ENCODE results near the gene UNC13D.
"Not testable (repeated sequence)": the region's sequence is repeated elsewhere in the genome, so short reads cannot be mapped to it uniquely, and the experiment has no call there.

- TF ChIP-seq, protein P1, sequence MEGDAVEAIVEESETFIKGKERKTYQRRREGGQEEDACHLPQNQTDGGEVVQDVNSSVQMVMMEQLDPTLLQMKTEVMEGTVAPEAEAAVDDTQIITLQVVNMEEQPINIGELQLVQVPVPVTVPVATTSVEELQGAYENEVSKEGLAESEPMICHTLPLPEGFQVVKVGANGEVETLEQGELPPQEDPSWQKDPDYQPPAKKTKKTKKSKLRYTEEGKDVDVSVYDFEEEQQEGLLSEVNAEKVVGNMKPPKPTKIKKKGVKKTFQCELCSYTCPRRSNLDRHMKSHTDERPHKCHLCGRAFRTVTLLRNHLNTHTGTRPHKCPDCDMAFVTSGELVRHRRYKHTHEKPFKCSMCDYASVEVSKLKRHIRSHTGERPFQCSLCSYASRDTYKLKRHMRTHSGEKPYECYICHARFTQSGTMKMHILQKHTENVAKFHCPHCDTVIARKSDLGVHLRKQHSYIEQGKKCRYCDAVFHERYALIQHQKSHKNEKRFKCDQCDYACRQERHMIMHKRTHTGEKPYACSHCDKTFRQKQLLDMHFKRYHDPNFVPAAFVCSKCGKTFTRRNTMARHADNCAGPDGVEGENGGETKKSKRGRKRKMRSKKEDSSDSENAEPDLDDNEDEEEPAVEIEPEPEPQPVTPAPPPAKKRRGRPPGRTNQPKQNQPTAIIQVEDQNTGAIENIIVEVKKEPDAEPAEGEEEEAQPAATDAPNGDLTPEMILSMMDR (IDR thresholded peaks at IDR 0.05): not testable (repeated sequence)
- TF ChIP-seq POLR2A, POLR2AphosphoS5 (IDR thresholded peaks at IDR 0.05): not testable (repeated sequence)
These were observed 26.0 kb upstream of the UNC13D start for GRCh38 chr17:75870228-75870627.

Measured in transverse colon (tissue), 4 donors.